Medulla oblongata (tissue), 1 donor: ENCODE data around the gene OR13A1.
"Not testable (repeated sequence)": the region's sequence is repeated elsewhere in the genome, so short reads cannot be mapped to it uniquely, and the experiment has no call there.

Experiments used
- DNase-seq: peaks from one replicate; pipeline ENCODE4 v3.0.0-alpha.2; 2015; ENCODE audit errors: extremely low spot score

Gene OR13A1, protein sequence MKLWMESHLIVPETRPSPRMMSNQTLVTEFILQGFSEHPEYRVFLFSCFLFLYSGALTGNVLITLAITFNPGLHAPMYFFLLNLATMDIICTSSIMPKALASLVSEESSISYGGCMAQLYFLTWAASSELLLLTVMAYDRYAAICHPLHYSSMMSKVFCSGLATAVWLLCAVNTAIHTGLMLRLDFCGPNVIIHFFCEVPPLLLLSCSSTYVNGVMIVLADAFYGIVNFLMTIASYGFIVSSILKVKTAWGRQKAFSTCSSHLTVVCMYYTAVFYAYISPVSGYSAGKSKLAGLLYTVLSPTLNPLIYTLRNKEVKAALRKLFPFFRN

GRCh38 chr10:45315508-45315907 is at the start of gene OR13A1:
Gene OR13A1, minus strand, starts transcription at chr10:45315608. Its CDS starts 11,186 bp downstream, at chr10:45304422.
- no peak for DNase-seq

DNA sequence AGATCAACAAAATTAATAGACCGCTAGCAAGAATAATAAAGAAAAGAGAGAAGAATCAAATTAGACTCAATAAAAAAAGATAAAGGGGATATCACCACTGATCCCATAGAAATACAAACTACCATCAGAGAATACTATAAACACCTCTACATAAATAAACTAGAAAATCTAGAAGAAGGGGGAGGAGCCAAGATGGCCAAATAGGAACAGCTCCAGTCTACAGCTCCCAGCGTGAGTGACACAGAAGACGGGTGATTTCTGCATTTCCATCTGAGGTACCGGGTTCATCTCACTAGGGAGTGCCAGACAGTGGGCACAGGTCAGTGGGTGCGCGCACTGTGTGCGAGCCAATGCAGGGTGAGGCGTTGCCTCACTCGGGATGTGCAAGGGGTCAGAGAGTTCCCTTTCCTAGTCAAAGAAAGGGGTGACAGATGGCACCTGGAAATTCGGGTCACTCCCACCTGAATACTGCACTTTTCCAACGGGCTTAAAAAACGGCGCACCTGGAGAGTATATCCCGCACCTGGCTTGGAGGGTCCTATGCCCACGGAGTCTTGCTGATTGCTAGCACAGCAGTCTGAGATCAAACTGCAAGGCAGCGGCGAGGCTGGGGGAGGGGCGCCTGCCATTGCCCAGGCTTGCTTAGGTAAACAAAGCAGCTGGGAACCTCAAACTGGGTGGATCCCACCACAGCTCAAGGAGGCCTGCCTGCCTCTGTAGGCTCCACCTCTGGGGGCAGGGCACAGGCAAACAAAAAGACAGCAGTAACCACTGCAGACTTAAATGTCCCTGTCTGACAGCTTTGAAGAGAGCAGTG is 46.8 kb upstream of the OR13A1 start:
- DNase-seq = not testable (repeated sequence)

DNA sequence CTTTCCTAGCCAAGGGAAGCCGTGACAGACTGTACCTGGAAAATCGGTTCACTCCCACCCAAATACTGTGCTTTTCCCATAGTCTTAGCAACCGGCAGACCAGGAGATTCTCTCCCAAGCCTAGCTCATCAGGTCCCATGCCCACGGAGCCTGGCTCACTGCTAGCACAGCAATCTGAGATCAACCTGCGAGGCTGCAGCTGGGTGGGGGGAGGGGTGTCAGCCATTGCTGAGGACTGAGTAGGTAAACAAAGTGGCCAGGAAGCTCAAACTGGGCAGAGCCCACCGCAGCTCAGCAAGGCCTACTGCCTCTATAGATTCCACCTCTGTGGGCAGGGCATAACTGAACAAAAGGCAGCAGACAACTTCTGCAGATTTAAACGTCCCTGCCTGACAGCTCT is 43.6 kb upstream of the OR13A1 start:
- DNase-seq = not testable (repeated sequence)

DNA sequence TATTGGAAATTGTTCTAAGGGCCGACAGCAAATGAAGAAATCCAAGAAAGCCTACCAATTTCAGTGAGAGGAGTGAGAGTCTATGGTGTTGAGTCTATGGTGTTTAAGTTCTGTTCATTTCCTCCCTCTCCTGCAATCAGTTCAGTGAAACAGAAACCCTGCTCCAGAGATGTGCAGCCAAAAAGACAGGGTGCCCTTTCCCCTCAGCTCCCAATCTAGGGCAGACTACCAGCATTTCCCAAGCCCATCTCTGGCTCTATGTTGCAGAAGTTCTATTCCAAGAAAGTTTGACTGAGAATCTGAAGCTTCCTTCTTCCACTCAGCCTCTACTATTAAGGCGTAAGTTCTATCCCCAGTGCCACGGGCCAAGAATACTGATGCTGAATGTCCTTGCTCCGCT is 40.1 kb upstream of the OR13A1 start:
- no peak for DNase-seq

GRCh38 chr10:45354261-45354660 is 38.9 kb upstream of the OR13A1 start:
- DNase-seq = peak; percentile 77

DNA sequence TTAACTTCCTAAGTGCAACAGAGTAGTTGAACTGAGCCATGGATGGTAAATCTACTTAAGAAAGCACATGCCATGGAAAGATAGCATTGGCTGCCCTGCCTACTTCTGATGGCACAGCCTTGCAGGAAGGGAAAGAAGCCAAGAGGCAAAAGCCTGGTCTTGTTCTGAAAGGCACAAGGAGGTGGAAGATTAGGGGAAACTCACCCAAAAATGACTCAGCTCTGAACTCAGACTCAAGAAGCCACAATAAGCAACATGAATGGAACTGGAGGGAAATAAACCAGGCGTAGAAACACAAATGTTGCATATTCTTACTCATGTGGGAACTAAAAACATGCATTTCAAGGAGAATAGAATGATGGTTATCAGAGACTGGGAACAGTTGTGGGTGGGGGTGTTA is 37.8 kb upstream of the OR13A1 start:
- no peak for DNase-seq

DNA sequence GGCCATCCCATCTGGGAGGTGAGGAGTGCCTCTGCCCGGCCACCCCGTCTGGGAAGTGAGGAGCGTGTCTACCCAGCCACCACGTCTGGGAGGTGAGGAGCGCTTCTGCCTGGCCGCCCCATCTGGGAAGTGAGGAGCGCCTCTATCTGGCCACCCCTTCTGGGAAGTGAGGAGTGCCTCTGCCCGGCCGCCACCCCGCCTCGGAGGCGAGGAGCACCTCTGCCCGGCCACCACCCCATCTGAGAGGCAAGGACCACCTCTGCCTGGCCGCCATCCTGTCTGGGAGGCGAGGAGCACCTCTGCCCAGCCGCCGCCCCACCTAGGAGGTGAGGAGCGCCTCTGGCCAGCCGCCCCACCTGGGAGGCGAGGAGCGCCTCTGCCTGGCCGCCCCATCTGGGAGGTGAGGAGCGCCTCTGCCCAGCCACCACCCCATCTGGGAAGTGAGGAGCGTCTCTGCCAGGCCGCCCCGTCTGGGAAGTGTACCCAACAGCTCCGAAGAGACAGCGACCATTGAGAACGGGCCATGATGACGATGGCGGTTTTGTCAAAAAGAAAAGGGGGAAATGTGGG is 32.9 kb upstream of the OR13A1 start:
- not testable (repeated sequence) for DNase-seq

DNA sequence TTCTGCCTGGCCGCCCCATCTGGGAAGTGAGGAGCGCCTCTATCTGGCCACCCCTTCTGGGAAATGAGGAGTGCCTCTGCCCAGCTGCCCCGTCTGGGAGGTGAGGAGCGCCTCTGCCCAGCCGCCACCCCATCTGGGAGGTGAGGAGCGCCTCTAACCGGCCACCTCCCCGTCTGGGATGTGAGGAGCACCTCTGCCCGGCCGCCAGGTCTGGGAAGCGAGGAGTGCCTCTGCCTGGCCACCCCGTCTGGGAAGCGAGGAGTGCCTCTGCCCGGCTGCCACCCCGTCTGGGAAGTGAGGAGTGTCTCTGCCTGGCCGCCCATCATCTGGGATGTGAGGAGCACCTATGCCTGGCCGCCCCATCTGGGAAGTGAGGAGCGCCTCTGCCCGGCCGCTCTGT is 32.1 kb upstream of the OR13A1 start:
- not testable (repeated sequence) for DNase-seq

GRCh38 chr10:45346652-45347335 is 31.4 kb upstream of the OR13A1 start:
- DNase-seq = not testable (repeated sequence)

- DNase-seq = not testable (repeated sequence)
These were observed 25.0 kb upstream of the OR13A1 start for GRCh38 chr10:45340420-45340819.

DNA sequence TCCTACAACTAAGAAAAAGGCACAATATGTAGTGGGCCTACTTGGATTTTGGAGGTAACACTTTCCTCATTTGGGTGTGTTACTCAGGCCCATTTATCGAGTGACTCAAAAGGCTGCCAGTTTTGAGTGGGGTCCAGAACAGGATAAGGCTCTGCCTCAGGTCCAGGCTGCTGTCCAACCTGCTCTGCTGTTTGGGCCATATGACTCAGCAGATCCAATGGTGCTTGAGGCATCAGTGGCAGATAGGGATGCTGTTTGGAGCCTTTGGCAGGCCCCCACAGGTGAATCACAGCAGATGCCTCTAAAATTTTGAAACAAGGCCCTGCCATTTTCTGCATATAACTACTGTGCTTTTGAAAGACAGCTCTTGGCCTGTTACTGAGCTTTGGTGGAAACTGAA is 24.5 kb upstream of the OR13A1 start:
- no peak for DNase-seq

GRCh38 chr10:45331824-45332223 is 16.4 kb upstream of the OR13A1 start:
- DNase-seq = not testable (repeated sequence)

- DNase-seq = not testable (repeated sequence)
These were observed 11.5 kb upstream of the OR13A1 start for GRCh38 chr10:45326864-45327263.

- no peak for DNase-seq
These were observed 9.7 kb upstream of the OR13A1 start for GRCh38 chr10:45325116-45325515.

- DNase-seq = no peak
These were observed 4.3 kb upstream of the OR13A1 start for GRCh38 chr10:45319702-45320101.

DNA sequence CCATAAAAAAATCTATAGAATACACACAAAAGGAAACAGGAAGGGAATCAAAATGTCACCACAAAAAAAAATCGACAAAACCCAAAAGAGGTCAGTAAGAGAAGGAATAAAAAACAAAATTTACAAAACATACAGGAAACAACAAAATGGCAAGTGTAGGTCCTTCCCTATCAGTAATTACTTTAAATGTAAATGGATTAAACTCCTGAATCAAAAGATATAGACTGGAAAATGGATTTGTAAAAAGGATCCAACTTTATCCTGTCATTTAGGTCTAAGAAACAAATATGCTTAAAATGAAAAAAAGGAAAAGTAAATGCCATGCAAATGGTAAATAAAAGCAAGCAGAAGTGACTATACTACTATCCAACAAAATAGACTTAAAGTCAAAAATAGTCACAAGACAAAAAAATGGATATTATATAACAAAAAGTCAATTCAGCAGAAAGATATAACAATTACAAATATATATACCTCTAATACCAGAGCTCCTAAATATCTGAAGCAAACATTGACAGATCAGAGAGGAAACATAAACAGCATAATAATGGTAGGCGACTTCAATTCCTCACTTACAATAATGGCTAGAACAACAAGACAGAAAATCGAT is 2.0 kb downstream of the OR13A1 start:
- DNase-seq = no peak

DNA sequence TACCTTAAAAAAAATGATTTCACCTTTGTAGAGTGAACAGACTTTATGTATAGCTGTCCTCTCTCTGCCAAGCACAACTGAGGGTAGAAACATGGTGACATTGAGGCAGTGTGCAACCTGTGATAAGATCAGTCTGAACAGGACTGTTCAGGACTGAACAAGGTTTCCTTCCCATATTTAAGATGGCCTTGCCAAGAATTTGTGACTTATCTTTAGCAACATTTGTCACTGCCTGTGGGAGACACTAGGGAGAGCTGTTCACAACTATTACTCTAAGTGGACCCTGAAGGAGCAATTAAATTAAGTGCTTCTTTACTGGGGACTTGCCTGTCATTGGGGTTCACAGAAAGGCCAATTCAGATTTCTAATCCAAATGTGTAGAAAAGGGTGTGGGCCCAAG is 6.7 kb downstream of the OR13A1 start:
- DNase-seq = no peak

- DNase-seq = no peak
These were observed 12.8 kb downstream of the OR13A1 start for GRCh38 chr10:45302573-45302972.

DNA sequence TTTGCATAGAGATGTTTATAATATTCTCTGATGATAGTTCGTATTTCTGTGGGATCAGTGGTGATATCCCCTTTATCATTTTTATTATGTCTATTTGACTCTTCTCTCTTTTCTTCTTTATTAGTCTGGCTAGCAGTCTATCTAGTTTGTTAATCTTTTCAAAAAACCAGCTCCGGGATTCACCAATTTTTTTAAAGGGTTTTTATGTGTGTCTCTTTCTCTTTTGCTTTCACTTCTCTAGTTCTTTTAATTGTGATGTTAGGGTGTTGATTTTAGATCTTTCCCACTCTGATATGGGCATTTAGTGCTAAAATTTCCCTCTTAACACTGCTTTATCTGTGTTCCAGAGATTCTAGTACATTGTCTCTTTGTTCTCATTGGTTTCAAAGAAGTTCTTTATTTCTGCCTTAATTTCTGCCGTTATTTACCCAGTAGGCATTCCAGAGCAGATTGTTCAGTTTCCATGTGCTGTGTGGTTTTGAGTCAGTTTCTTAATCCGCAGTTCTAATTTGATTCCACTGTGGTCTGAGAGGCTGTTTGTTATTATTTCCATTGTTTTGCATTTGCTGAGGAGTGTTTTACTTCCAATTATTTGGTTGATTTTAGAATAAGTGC is 17.0 kb downstream of the OR13A1 start:
- peak; percentile 62 for DNase-seq

- DNase-seq = no peak
These were observed 20.7 kb downstream of the OR13A1 start for GRCh38 chr10:45294681-45295080.

- DNase-seq = no peak
These were observed 28.4 kb downstream of the OR13A1 start for GRCh38 chr10:45286980-45287379.
